Lung (tissue), 12 donors: ENCODE data around the gene ABCB4. TPM values are rescaled to one million over a fixed set of nuclear protein-coding genes. Genes with fewer than 3 reads are reported as not detected.
A peak's percentile ranks its signal among the peaks of the same experiment; 100 is the strongest.

ENCODE experiments used
- ATAC-seq: fragments of 200-7000 bp; cut with Tn5 transposase; one replicate; pipeline ENCODE4 v1.9.1; 2020; ENCODE audit warnings: moderate number of reproducible peaks; ENCODE audit not compliant: insufficient read depth, low FRiP score
- DNase-seq, 3 donors: peaks; one replicate each; pipeline ENCODE4 v3.0.0-alpha.2; 2013 to 2017
- H3K27ac ChIP-seq, 2 donors: one replicate each; pipeline ENCODE4 v1.5.1; 2013; ENCODE audit warnings: mild to moderate bottlenecking in 2 of 2, moderate library complexity in 2 of 2, control low read depth in 1 of 2, inconsistent platforms in 1 of 2, low read depth in 1 of 2, low read length in 1 of 2
- H3K27me3 ChIP-seq, 3 donors: one replicate each; pipeline ENCODE4 v1.5.1; 2013; ENCODE audit warnings: low read length in 2 of 3; ENCODE audit not compliant: control insufficient read depth in 3 of 3, insufficient read depth in 3 of 3
- H3K36me3 ChIP-seq, 4 donors: one replicate each; pipeline ENCODE4 v1.5.1; 2013; ENCODE audit warnings: low read length in 4 of 4, mild to moderate bottlenecking in 1 of 4, moderate library complexity in 1 of 4; ENCODE audit not compliant: control insufficient read depth in 4 of 4, insufficient read depth in 4 of 4
- H3K4me1 ChIP-seq, 5 donors: one replicate each; pipeline ENCODE4 v1.5.1; 2013; ENCODE audit warnings: low read length in 5 of 5, mild to moderate bottlenecking in 2 of 5, moderate library complexity in 1 of 5; ENCODE audit not compliant: control insufficient read depth in 5 of 5, insufficient read depth in 5 of 5
- H3K4me3 ChIP-seq: one replicate; pipeline ENCODE4 v1.5.1; 2013; ENCODE audit warnings: mild to moderate bottlenecking, control low read depth, moderate library complexity
- H3K9ac ChIP-seq, 2 donors: one replicate each; pipeline ENCODE4 v1.5.1; 2013; ENCODE audit warnings: low read length in 2 of 2, control low read depth in 1 of 2; ENCODE audit not compliant: insufficient read depth in 1 of 2
- H3K9me3 ChIP-seq, 4 donors: one replicate each; pipeline ENCODE4 v1.5.1; 2013; ENCODE audit warnings: low read length in 3 of 4, mild to moderate bottlenecking in 1 of 4, moderate library complexity in 1 of 4; ENCODE audit not compliant: control insufficient read depth in 4 of 4, insufficient read depth in 3 of 4
- CTCF ChIP-seq: IDR thresholded peaks from 2 replicates; pipeline ENCODE4 v1.5.1; 2012; ENCODE audit warnings: mild to moderate bottlenecking; ENCODE audit errors: control extremely low read depth, extremely low read depth
- WGBS, 2 donors: extraction: QIAGEN DNeasy Blood & Tissue Kit; methylation state at CpG; one replicate each; pipeline ENCODE4 v1.1.7; 2013; 5-methylcytosine and 5-hydroxymethylcytosine counted together
- polyA plus RNA-seq, 2 donors: library from polyadenylated mRNA; stranded (reverse); fragments of 200-250 nt; gene quantifications; one replicate each; pipeline ENCODE4 v1.2.1, GENCODE V29; 2013
- total RNA-seq, 2 donors: library from RNA; depleted of rRNA in 1 of 2; stranded (reverse); fragments of >200 nt in 1 of 2; gene quantifications; one replicate each; pipeline ENCODE4 v1.2.1, GENCODE V29; 2014 to 2021
- donor health status: control.
- donor health status: control.
- donor health status: Bipolar disorder and iron deficiency.
- donor health status: healthy.
- donor health status: DM: yes; HTN: yes; CAD: no.

ABCB4 gene
- total and polyA plus RNA-seq, 4 donors = 0.08 to 0.68 (median 0.33) TPM

DNA sequence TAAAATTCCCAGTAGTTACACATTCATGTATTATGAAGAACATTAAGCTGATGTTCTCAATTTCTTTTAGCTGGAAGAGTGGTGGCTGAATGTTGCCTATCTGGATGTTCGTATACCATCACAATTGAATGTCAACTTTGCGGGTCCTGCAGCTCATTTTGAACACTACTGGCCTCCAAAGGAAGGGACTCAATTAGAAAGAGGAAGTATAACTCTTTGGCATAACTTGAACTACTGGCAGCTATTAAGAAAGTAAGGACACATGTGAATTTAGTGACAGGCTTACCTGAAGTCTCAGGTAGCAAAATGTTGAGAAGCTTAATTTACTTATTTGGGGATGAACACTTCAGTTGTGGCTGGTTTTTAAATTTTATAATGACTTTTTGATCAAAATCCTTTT is 114.2 kb downstream of the ABCB4 start:
- Histone ChIP-seq H3K9me3 (no peaks in the 10 kb centered on the region), H3K9ac (no peak overlapping the region), H3K27ac (no peak overlapping the region), H3K4me1 (no peaks in the 10 kb centered on the region), H3K27me3 (no peaks in the 10 kb centered on the region), H3K36me3 (peaks cover 3 to 10% (median 7%) of the 10 kb centered on the region in 4 donors), H3K4me3 (no peak overlapping the region)
- DNase-seq = no peak
- ATAC-seq = no peak
- 95 to 96% methylated on average over 2 of the region's 2 CpGs for WGBS, 2 donors
- TF ChIP-seq CTCF = no peak

- Histone ChIP-seq H3K9me3 (peaks cover 0 to 5% (median 1%) of the 10 kb centered on the region in 4 donors), H3K9ac (no peak overlapping the region), H3K4me1 (no peaks in the 10 kb centered on the region), H3K27me3 (no peaks in the 10 kb centered on the region), H3K27ac (no peak overlapping the region), H3K4me3 (no peak overlapping the region), H3K36me3 (peaks cover 7 to 11% (median 11%) of the 10 kb centered on the region in 4 donors)
- TF ChIP-seq CTCF = no peak
- DNase-seq = no peak
- ATAC-seq = peak; percentile 19
- WGBS, 2 donors = 91 to 96% methylated on average over 2 of the region's 2 CpGs
Observed at GRCh38 chr7:87359366-87359765, 116.1 kb downstream of the ABCB4 start.

- no peak for ATAC-seq
- Histone ChIP-seq H3K27me3 (no peaks in the 10 kb centered on the region), H3K4me1 (no peaks in the 10 kb centered on the region), H3K4me3 (no peak overlapping the region), H3K9ac (no peak overlapping the region), H3K27ac (no peak overlapping the region), H3K9me3 (peaks cover 0 to 10% (median 3%) of the 10 kb centered on the region in 4 donors), H3K36me3 (peaks cover 4 to 23% (median 17%) of the 10 kb centered on the region in 4 donors)
- 98 to 100% methylated on average over 1 of the region's 1 CpG for WGBS, 2 donors
- TF ChIP-seq CTCF = no peak
- DNase-seq = no peak
Observed at GRCh38 chr7:87356448-87356847, 119.0 kb downstream of the ABCB4 start.

DNA sequence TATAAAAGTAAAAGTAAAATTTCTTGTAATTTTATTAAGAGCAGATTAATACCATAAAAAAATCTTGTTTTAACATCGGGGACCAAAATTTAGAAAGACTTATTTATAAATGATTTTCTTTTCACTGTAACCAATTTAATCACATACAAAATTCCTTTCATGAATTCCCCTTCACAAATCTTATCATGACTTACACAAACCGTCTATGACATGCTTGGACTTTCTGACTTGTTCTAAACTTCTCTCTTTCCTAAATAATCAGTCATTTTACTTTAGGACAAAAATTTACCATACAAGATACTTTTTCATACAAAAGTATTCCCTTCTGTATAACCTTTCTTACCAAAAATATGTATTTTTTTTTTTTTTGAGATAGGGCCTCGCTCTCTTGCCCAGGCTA is 120.7 kb downstream of the ABCB4 start:
- 92 to 93% methylated on average over 3 of the region's 3 CpGs for WGBS, 2 donors
- no peak for TF ChIP-seq CTCF
- peaks cover 0 to 10% (median 3%) of the 10 kb centered on the region in 4 donors for H3K9me3 ChIP-seq
- H3K27ac ChIP-seq = no peak overlapping the region
- H3K4me3 ChIP-seq = no peak overlapping the region
- H3K9ac ChIP-seq = no peak overlapping the region
- peaks cover 8 to 33% (median 20%) of the 10 kb centered on the region in 4 donors for H3K36me3 ChIP-seq
- DNase-seq = peak in 2 of 3 donors; percentile 16 to 25
- no peaks in the 10 kb centered on the region for H3K4me1 ChIP-seq
- ATAC-seq = no peak
- no peaks in the 10 kb centered on the region for H3K27me3 ChIP-seq
